Endothelial cell of umbilical vein (primary cell): ENCODE measurements around the gene CLTB. TPM values are rescaled to one million over a fixed set of nuclear protein-coding genes. Genes with fewer than 3 reads are reported as not detected.

Experiments used
- BruUV-seq: library from RNA; stranded (reverse); fragments of 400-500 nt; replicated peaks from 2 replicates; lab custom pipeline; 2021; lab: Mats Ljungman, UMichigan
- CTCF ChIA-PET: fragments of 300-600, 350-600 bp; sonication (Branson Sonifier 250); formaldehyde crosslinking; loops from one replicate; lab custom pipeline; 2021; ENCODE audit warnings: antibody characterized with exemption, inconsistent platforms; lab: Charles Lee
- POLR2A ChIA-PET: fragments of 300-600, 350-600 bp; sonication (Branson Sonifier 250); formaldehyde crosslinking; loops from one replicate; lab custom pipeline; 2021; ENCODE audit warnings: antibody characterized with exemption, inconsistent platforms; lab: Charles Lee
- DNase-seq: peaks from one replicate; pipeline ENCODE4 v3.0.0-alpha.2; 2011; ENCODE audit warnings: low read depth, low spot score
- FAIRE-seq: peaks from 2 replicates; lab custom pipeline; 2011; peaks lifted over from hg19 to GRCh38; lab: Jason Lieb, UNC
- H2AFZ ChIP-seq: 2 replicates; pipeline ENCODE4 v1.6.0; 2012; ENCODE audit warnings: low read depth, low read length, control low read depth, inconsistent platforms
- H3K27ac ChIP-seq: 2 replicates; pipeline ENCODE4 v1.5.1; 2011; ENCODE audit warnings: low read depth, mild to moderate bottlenecking, control low read depth, low read length, moderate library complexity; ENCODE audit not compliant: insufficient read depth
- H3K27me3 ChIP-seq, 2 experiments: 2 replicates each; pipeline versions ENCODE4 v1.6.0 to v1.6.1; 2011; ENCODE audit warnings: low read length in 2 of 2, mixed read lengths in 1 of 2; ENCODE audit not compliant: control insufficient read depth in 2 of 2, insufficient read depth in 2 of 2
- H3K36me3 ChIP-seq, 2 experiments: 2 replicates in 1 of 2; 3 replicates in 1 of 2; pipeline ENCODE4 v1.5.1; 2011; ENCODE audit warnings: low read length in 2 of 2, mild to moderate bottlenecking in 1 of 2, moderate library complexity in 1 of 2; ENCODE audit not compliant: control insufficient read depth in 2 of 2, insufficient read depth in 2 of 2; ENCODE audit errors: extremely low read depth in 1 of 2
- H3K4me1 ChIP-seq: 3 replicates; pipeline ENCODE4 v1.5.1; 2011; ENCODE audit warnings: mild to moderate bottlenecking, low read length; ENCODE audit not compliant: control insufficient read depth, insufficient read depth; ENCODE audit errors: extremely low read depth
- H3K4me2 ChIP-seq: 2 replicates; pipeline ENCODE4 v1.6.1; 2011; ENCODE audit warnings: low read length, control low read depth, mixed read lengths; ENCODE audit not compliant: insufficient read depth
- H3K4me3 ChIP-seq, 3 experiments: fragments of 200-600 bp in 1 of 3; sonication (generic), shearing (Covaris generic) in 1 of 3; replicated peaks in 1 of 3; 2 replicates each; pipeline ENCODE4 v1.5.1; 2011 to 2016; ENCODE audit warnings: control low read depth in 3 of 3, low read length in 3 of 3, mild to moderate bottlenecking in 2 of 3, inconsistent platforms in 1 of 3, low read depth in 1 of 3, moderate library complexity in 1 of 3; ENCODE audit not compliant: insufficient read depth in 1 of 3
- H3K79me2 ChIP-seq: 2 replicates; pipeline ENCODE4 v1.6.0; 2012; ENCODE audit warnings: low read length, inconsistent platforms; ENCODE audit not compliant: control insufficient read depth, insufficient read depth
- H3K9ac ChIP-seq: replicated peaks from 2 replicates; pipeline ENCODE3; 2011; ENCODE audit warnings: low read length, control low read depth; ENCODE audit not compliant: insufficient read depth; ENCODE audit errors: extremely low read depth
- H3K9me1 ChIP-seq: replicated peaks from 3 replicates; pipeline ENCODE4 v1.6.0; 2011; ENCODE audit warnings: mild to moderate bottlenecking, low read length; ENCODE audit not compliant: control insufficient read depth, insufficient read depth; ENCODE audit errors: extremely low read depth
- H3K9me3 ChIP-seq: replicated peaks from 2 replicates; pipeline ENCODE4 v1.5.1; 2012; ENCODE audit warnings: low read length, inconsistent platforms; ENCODE audit not compliant: control insufficient read depth, insufficient read depth
- H4K20me1 ChIP-seq: replicated peaks from 2 replicates; pipeline ENCODE3; 2011; ENCODE audit warnings: mild to moderate bottlenecking, low read length; ENCODE audit not compliant: control insufficient read depth, insufficient read depth; ENCODE audit errors: extremely low read depth
- EZH2 ChIP-seq: IDR thresholded peaks from 2 replicates; pipeline ENCODE4 v1.6.1; 2012; ENCODE audit warnings: borderline replicate concordance, low read depth, mild to moderate bottlenecking, moderate library complexity, low read length, inconsistent platforms; ENCODE audit not compliant: severe bottlenecking
- FOS ChIP-seq: IDR thresholded peaks from 2 replicates; pipeline ENCODE4 v1.6.1; 2011; ENCODE audit warnings: mild to moderate bottlenecking, low read length, moderate library complexity, borderline replicate concordance; ENCODE audit not compliant: insufficient read depth
- GATA2 ChIP-seq: IDR thresholded peaks from 2 replicates; pipeline ENCODE4 v1.7.0; 2011; ENCODE audit warnings: low read depth, mild to moderate bottlenecking, moderate library complexity, mixed read lengths, low read length; ENCODE audit not compliant: insufficient read length, insufficient read depth
- JUN ChIP-seq: IDR thresholded peaks from 2 replicates; pipeline ENCODE4 v1.6.1; 2011; ENCODE audit warnings: borderline replicate concordance, low read depth; ENCODE audit not compliant: insufficient read length, insufficient read depth
- MYC ChIP-seq: IDR thresholded peaks from one replicate; pipeline ENCODE4 v1.6.1; 2011; ENCODE audit warnings: mild to moderate bottlenecking, low read depth, low read length
- POLR2A ChIP-seq: IDR thresholded peaks from 2 replicates; pipeline ENCODE4 v1.6.1; 2012; ENCODE audit warnings: low read depth, mild to moderate bottlenecking, control low read depth, low read length
- POLR2AphosphoS5 ChIP-seq: IDR thresholded peaks from 2 replicates; pipeline ENCODE4 v1.6.1; 2012; ENCODE audit warnings: low read depth, mild to moderate bottlenecking, control low read depth, low read length, moderate library complexity; ENCODE audit not compliant: insufficient read depth
- dilution Hi-C: fragments of 300-500 bp; cut with MboI; formaldehyde crosslinking; loops from one replicate; pipeline ENCODE4 v1.15.0; 2019; ENCODE audit warnings: low sequenced_read_pairs; ENCODE audit not compliant: extremely low pct_ligation_motif_present
- intact Hi-C: fragments of 100-400 bp; cut with micrococcal nuclease; formaldehyde crosslinking; loops from one replicate; pipeline ENCODE4 v1.10.0; 2022
- polyA plus RNA-seq, 4 experiments: library from polyadenylated mRNA; depleted of rRNA in 3 of 4; stranded (reverse) in 3 of 4; unstranded in 1 of 4; fragments of >200 nt; gene quantifications; 2 replicates each; pipeline versions ENCODE4 v1.2.1 to v1.2.3, GENCODE V29; 2011 to 2012; ENCODE audit warnings: missing spikeins in 1 of 4
- total RNA-seq: library from RNA; stranded (reverse); gene quantifications from 2 replicates; pipeline ENCODE4 v1.2.3, GENCODE V29; 2021
- TF ChIP-seq, protein P1 (sequence below), 2 donors: IDR thresholded peaks; 1 replicate in 1 of 2; 2 replicates in 1 of 2; pipeline ENCODE4 v1.5.1; 2011; ENCODE audit warnings: low read length in 2 of 2, mild to moderate bottlenecking in 2 of 2, moderate library complexity in 2 of 2, control low read depth in 1 of 2, inconsistent platforms in 1 of 2, low read depth in 1 of 2; ENCODE audit not compliant: insufficient read depth in 1 of 2; ENCODE audit errors: extremely low read depth in 1 of 2
- TF ChIP-seq, protein P2 (sequence below): IDR thresholded peaks from 2 replicates; pipeline ENCODE4 v1.6.1; 2011; ENCODE audit not compliant: insufficient read depth, insufficient read length

Gene CLTB
- total and polyA plus RNA-seq, 2 donors (not counting 3 experiments of a cell fraction or from before 2014, with no cell fraction given), result 73.2 to 111 TPM

DNA sequence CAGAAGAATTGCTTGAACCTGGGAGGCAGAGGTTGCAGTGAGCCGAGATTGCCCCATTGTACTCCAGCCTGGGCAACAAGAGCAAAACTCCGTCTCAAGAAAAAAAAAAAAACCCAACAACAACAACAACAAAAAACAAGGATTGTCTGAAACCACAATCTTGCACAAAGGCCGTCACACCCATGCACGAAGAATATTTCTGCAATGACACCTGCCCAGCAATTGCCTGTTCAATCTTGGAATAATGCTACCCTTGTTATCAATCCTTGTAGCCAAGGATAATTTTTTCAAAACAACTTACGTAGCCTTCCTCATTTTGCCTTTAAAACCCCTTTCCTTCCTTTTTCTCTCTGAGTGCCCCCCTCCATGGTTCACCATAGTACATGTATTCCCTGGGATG is 3.7 kb upstream of the CLTB start:
- H3K4me2 ChIP-seq, result no peak overlapping the region
- H3K4me1 ChIP-seq, result peaks cover 13% of the 10 kb centered on the region
- intact Hi-C loops (no loop called here), dilution Hi-C loops (no loop called here)
- no peak overlapping the region for H3K27ac ChIP-seq
- no peaks in the 10 kb centered on the region for H4K20me1 ChIP-seq
- H3K9me1 ChIP-seq, result no peaks in the 10 kb centered on the region
- POLR2A ChIA-PET, result no interaction called here
- H3K27me3 ChIP-seq, result no peaks in the 10 kb centered on the region
- CTCF ChIA-PET, result no interaction called here
- H3K9me3 ChIP-seq, result no peaks in the 10 kb centered on the region
- no peak overlapping the region for H2AFZ ChIP-seq
- H3K79me2 ChIP-seq, result peaks cover 10% of the 10 kb centered on the region
- no peak overlapping the region for H3K4me3 ChIP-seq
- no TSS peak for BruUV-seq
- no peak for DNase-seq
- no peak overlapping the region for H3K9ac ChIP-seq
- TF ChIP-seq POLR2AphosphoS5 (no peak), JUN (no peak), MYC (no peak), POLR2A (no peak)
- TF ChIP-seq, protein P1, sequence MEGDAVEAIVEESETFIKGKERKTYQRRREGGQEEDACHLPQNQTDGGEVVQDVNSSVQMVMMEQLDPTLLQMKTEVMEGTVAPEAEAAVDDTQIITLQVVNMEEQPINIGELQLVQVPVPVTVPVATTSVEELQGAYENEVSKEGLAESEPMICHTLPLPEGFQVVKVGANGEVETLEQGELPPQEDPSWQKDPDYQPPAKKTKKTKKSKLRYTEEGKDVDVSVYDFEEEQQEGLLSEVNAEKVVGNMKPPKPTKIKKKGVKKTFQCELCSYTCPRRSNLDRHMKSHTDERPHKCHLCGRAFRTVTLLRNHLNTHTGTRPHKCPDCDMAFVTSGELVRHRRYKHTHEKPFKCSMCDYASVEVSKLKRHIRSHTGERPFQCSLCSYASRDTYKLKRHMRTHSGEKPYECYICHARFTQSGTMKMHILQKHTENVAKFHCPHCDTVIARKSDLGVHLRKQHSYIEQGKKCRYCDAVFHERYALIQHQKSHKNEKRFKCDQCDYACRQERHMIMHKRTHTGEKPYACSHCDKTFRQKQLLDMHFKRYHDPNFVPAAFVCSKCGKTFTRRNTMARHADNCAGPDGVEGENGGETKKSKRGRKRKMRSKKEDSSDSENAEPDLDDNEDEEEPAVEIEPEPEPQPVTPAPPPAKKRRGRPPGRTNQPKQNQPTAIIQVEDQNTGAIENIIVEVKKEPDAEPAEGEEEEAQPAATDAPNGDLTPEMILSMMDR (IDR thresholded peaks at IDR 0.05; ENCODE audit: extremely low read depth in 1 of 2, insufficient read depth in 1 of 2, low read depth in 1 of 2, low read length in 2 of 2), result no peak
- TF ChIP-seq, protein P2, sequence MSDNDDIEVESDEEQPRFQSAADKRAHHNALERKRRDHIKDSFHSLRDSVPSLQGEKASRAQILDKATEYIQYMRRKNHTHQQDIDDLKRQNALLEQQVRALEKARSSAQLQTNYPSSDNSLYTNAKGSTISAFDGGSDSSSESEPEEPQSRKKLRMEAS, result no peak
- no peaks in the 10 kb centered on the region for H3K36me3 ChIP-seq
- no peak for FAIRE-seq

DNA sequence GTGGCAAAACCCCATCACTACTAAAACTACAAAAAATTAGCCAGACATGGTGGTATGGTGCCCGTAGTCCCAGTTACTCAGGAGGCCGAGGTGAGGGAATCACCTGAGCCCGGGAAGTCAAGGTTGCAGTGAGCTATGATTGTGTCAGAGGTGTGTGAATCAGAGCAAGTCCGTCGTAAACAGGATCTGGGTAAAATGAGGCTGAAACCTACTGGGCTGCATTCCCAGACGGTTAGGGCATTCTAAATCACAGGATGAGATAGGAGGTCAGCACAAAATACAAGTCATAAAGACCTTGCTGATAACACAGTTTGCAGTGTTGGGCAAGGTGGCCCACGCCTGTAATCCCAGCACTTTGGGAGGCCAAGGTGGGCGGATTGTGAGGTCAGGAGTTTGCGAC is 1.9 kb upstream of the CLTB start:
- intact Hi-C loops, result loop anchor here (5.0 kb wide), 1 partner anchor 69 kb away; no protein-coding TSS in a partner anchor
- no peaks in the 10 kb centered on the region for H3K9me1 ChIP-seq
- ChIA-PET POLR2A (no interaction called here), CTCF (interaction anchor here (0.9 to 4.0 kb wide), 5 partner anchors 11 to 152 kb away, joined by 3 to 88 read pairs (median 6); partner anchors contain the start of gene FAF2)
- H3K27me3 ChIP-seq, result no peaks in the 10 kb centered on the region
- H3K9me3 ChIP-seq, result no peaks in the 10 kb centered on the region
- no peak overlapping the region for H3K4me2 ChIP-seq
- H3K79me2 ChIP-seq, result peaks cover 11% of the 10 kb centered on the region
- H3K36me3 ChIP-seq, result no peaks in the 10 kb centered on the region
- DNase-seq (peak; percentile 45), FAIRE-seq (peak; percentile 37)
- peaks cover 12% of the 10 kb centered on the region for H3K4me1 ChIP-seq
- TF ChIP-seq, protein P1 (IDR thresholded peaks at IDR 0.05; ENCODE audit: extremely low read depth in 1 of 2, insufficient read depth in 1 of 2, low read depth in 1 of 2, low read length in 2 of 2), result no peak
- TF ChIP-seq POLR2AphosphoS5 (no peak), EZH2 (no peak), POLR2A (no peak), JUN (no peak), FOS (no peak), GATA2 (no peak), MYC (no peak)
- TF ChIP-seq, protein P2, result no peak
- H2AFZ ChIP-seq, result no peak overlapping the region
- BruUV-seq, result no TSS peak
- H3K4me3 ChIP-seq, result no peak overlapping the region
- dilution Hi-C loops, result no loop called here
- no peak overlapping the region for H3K27ac ChIP-seq
- H4K20me1 ChIP-seq, result no peaks in the 10 kb centered on the region
- no peak overlapping the region for H3K9ac ChIP-seq
